Esophagus muscularis mucosa (tissue), 4 donors: Measurements from ENCODE around the gene XIRP2.

Source experiments
- EP300 ChIP-seq: sonication (generic); formaldehyde crosslinking; IDR thresholded peaks from one replicate; pipeline ENCODE4 v1.6.1; 2017; ENCODE audit warnings: antibody characterized with exemption
- POLR2A ChIP-seq: fragments of 450-650 bp; IDR thresholded peaks from one replicate; pipeline ENCODE4 v1.6.1; 2017; ENCODE audit warnings: antibody characterized with exemption, moderate library complexity, mild to moderate bottlenecking, low read depth
- POLR2AphosphoS5 ChIP-seq, 2 donors: sonication (generic); formaldehyde crosslinking; IDR thresholded peaks; one replicate each; pipeline ENCODE4 v1.6.1; 2017; ENCODE audit warnings: antibody characterized with exemption in 2 of 2
- TF ChIP-seq, protein P1 (sequence below), 3 experiments: fragments of 200-600 bp in 2 of 3; fragments of 450-650 bp in 1 of 3; sonication (generic) in 2 of 3; IDR thresholded peaks; one replicate each; pipeline ENCODE4 v1.5.1; 2017 to 2019; ENCODE audit warnings: antibody characterized with exemption in 3 of 3, mild to moderate bottlenecking in 2 of 3, moderate library complexity in 1 of 3

DNA sequence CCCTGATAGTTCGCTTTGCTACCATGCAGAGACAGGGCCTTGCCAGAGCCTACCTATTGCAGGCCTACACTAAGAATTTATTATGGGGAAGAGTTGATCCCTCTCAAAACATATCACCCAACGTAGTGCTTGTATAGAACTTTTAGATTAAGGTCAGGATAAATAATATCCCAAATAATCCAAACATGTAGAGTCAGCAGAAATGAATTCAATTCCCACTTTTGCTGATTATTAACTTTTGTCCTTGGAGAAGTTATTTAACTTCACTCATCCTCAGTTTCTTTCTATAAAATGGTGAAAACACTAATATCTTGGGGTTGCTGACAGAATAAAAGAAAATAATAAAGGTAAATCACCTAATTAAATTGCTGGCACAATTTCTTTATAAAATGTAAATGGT, 294.1 kb downstream of the XIRP2 start:
- TF ChIP-seq, protein P1, sequence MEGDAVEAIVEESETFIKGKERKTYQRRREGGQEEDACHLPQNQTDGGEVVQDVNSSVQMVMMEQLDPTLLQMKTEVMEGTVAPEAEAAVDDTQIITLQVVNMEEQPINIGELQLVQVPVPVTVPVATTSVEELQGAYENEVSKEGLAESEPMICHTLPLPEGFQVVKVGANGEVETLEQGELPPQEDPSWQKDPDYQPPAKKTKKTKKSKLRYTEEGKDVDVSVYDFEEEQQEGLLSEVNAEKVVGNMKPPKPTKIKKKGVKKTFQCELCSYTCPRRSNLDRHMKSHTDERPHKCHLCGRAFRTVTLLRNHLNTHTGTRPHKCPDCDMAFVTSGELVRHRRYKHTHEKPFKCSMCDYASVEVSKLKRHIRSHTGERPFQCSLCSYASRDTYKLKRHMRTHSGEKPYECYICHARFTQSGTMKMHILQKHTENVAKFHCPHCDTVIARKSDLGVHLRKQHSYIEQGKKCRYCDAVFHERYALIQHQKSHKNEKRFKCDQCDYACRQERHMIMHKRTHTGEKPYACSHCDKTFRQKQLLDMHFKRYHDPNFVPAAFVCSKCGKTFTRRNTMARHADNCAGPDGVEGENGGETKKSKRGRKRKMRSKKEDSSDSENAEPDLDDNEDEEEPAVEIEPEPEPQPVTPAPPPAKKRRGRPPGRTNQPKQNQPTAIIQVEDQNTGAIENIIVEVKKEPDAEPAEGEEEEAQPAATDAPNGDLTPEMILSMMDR (IDR thresholded peaks at IDR 0.05), result no peak
- TF ChIP-seq POLR2A (no peak), POLR2AphosphoS5 (IDR thresholded peaks at IDR 0.05) (no peak), EP300 (no peak)
